Left renal pelvis (tissue), 4 donors: ENCODE measurements around the gene MAP3K9. TPM values are rescaled to one million over a fixed set of nuclear protein-coding genes. Genes with fewer than 3 reads are reported as not detected.

ENCODE experiments used
- DNase-seq, 4 donors: peaks; one replicate each; pipeline ENCODE4 v3.0.0-alpha.2; 2013; ENCODE audit warnings: low read depth in 4 of 4, low spot score in 3 of 4
- polyA plus RNA-seq, 4 donors: library from polyadenylated mRNA; unstranded; fragments of 120-200 nt; gene quantifications; one replicate each; pipeline ENCODE4 v1.2.1, GENCODE V29; 2013; ENCODE audit not compliant: insufficient read length in 4 of 4

Gene MAP3K9
- polyA plus RNA-seq, 4 donors, result 2.2 to 4.4 (median 3.3) TPM

- DNase-seq, result no peak
Observed at GRCh38 chr14:70789361-70789760, 20.0 kb downstream of the MAP3K9 start.

GRCh38 chr14:70788898-70789297 lies 20.4 kb downstream of the MAP3K9 start:
- DNase-seq, result no peak

GRCh38 chr14:70785556-70785955 lies 23.8 kb downstream of the MAP3K9 start:
- no peak for DNase-seq

GRCh38 chr14:70784886-70785285 lies 24.4 kb downstream of the MAP3K9 start:
- no peak for DNase-seq

GRCh38 chr14:70782361-70782760 lies 27.0 kb downstream of the MAP3K9 start:
- DNase-seq, result no peak

GRCh38 chr14:70780396-70781075 lies 28.8 kb downstream of the MAP3K9 start:
- DNase-seq, result no peak

- DNase-seq, result no peak
Observed at GRCh38 chr14:70779667-70780066, 29.6 kb downstream of the MAP3K9 start.

- no peak for DNase-seq
Observed at GRCh38 chr14:70776197-70776596, 33.1 kb downstream of the MAP3K9 start.

- DNase-seq, result no peak
Observed at GRCh38 chr14:70773182-70773862, 36.0 kb downstream of the MAP3K9 start.

GRCh38 chr14:70771781-70772212 lies 37.5 kb downstream of the MAP3K9 start:
- DNase-seq, result no peak

GRCh38 chr14:70770490-70770889 lies 38.8 kb downstream of the MAP3K9 start:
- no peak for DNase-seq

GRCh38 chr14:70759398-70759797 lies 49.9 kb downstream of the MAP3K9 start:
- DNase-seq, result no peak

- DNase-seq, result no peak
Observed at GRCh38 chr14:70755655-70756054, 53.7 kb downstream of the MAP3K9 start.

- no peak for DNase-seq
Observed at GRCh38 chr14:70754991-70755390, 54.3 kb downstream of the MAP3K9 start.

- peak in 3 of 4 donors; percentile 21 to 39 (median 29) for DNase-seq
Observed at GRCh38 chr14:70753518-70753953, 55.8 kb downstream of the MAP3K9 start.

- DNase-seq, result no peak
Observed at GRCh38 chr14:70748422-70748821, 60.9 kb downstream of the MAP3K9 start.

- no peak for DNase-seq
Observed at GRCh38 chr14:70744641-70745040, 64.7 kb downstream of the MAP3K9 start.

GRCh38 chr14:70742316-70742715 lies 67.0 kb downstream of the MAP3K9 start:
- no peak for DNase-seq

- DNase-seq, result no peak
Observed at GRCh38 chr14:70741482-70741881, 67.8 kb downstream of the MAP3K9 start.

GRCh38 chr14:70735043-70735442 lies 74.3 kb downstream of the MAP3K9 start:
- DNase-seq, result no peak

GRCh38 chr14:70731447-70732239 lies 77.7 kb downstream of the MAP3K9 start:
- DNase-seq, result no peak
